HG03159 (cell line): ENCODE results near the gene TMEM26.
A peak's percentile ranks its signal among the peaks of the same experiment; 100 is the strongest.
"Not testable (repeated sequence)": the region's sequence is repeated elsewhere in the genome, so short reads cannot be mapped to it uniquely, and the experiment has no call there.

Experiments used
- ATAC-seq: cut with Tn5 transposase; IDR thresholded peaks from one replicate; pipeline ENCODE4 v1.9.1; 2021; ENCODE audit warnings: mild to moderate bottlenecking, moderate library complexity; ENCODE audit not compliant: unreplicated experiment

Gene TMEM26

DNA sequence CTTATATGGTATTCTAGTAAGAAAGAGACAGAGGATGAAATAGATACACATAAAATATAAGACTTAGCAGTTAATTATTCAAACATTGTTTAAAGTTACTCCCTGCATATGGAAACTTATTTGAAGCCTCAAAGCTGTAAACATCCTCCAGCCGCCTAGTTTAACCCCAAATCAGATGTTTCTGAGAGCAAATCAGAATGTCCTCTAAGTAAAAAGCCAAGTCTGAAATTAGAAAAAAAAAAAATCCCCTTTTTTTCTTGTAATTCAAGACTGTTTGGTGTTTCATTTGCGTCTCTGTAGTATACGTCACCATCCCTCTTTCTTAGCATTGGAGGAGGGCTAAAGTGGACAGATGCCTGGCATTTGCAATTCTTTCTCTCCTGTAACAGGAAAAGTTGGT is 46.4 kb downstream of the TMEM26 start:
- no peak for ATAC-seq

DNA sequence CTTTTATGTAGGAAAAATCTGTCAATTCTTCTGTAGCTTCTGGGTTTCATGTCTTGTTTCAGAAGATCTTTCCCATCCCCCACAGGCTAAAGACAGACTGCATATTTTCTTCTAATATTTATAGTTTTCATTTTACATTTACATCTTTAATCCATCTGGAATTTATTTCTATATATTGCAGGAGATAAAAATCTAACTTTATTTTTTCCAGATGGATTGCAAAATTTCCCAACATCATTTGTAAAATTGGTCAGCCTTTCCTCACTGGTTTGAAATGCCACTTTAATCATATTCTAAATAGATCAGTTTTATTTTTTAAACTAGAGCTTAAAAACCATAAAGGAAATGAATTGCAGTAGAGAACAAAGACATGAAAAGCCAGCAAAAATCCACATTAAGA is 46.9 kb downstream of the TMEM26 start:
- no peak for ATAC-seq

DNA sequence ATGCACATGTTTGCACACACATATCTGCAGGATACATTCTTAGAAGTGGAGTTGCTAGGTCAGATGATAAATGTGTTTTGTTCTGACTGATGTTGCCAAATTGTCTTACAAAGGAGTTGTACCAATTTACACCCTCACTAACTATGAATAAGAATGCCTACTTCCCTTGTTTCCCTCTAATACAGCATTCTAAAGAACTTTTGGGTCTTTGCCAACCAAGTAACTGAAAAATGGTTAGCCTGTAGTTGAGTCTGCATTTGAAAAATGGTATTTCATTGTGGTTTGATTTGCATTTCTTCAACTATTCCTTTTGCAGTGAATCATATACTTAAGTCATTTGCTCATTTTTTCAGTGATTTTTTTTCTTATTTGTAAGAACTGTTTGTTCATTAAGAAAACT is 48.4 kb downstream of the TMEM26 start:
- no peak for ATAC-seq

- no peak for ATAC-seq
Measured at GRCh38 chr10:61400524-61400923, 52.7 kb downstream of the TMEM26 start.

GRCh38 chr10:61399406-61399805 is 53.8 kb downstream of the TMEM26 start:
- ATAC-seq: no peak

GRCh38 chr10:61398366-61399129 is 54.6 kb downstream of the TMEM26 start:
- ATAC-seq: no peak

- peak; percentile 65 for ATAC-seq
Measured at GRCh38 chr10:61397175-61397986, 55.8 kb downstream of the TMEM26 start.

GRCh38 chr10:61391281-61391680 is 61.9 kb downstream of the TMEM26 start:
- ATAC-seq: peak; percentile 43

DNA sequence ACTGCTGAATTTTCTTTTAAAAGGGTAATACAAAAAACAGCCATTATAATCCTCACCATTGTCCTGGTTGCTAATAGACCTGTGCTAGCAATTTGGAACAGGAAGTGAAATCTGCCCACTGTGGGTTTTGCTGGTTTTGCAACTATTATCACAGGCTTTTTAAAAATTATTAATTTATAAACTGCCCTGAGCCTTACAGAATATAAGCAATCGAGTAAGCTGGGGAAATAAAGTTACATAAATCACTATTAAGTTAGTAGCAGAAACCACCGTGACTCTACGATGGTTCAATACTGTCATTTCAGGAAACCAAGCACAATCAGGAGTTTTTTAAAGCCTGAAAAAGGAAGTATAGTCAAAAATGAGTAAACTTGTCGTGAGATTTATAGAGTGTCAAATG is 62.3 kb downstream of the TMEM26 start:
- ATAC-seq: peak; percentile 89

DNA sequence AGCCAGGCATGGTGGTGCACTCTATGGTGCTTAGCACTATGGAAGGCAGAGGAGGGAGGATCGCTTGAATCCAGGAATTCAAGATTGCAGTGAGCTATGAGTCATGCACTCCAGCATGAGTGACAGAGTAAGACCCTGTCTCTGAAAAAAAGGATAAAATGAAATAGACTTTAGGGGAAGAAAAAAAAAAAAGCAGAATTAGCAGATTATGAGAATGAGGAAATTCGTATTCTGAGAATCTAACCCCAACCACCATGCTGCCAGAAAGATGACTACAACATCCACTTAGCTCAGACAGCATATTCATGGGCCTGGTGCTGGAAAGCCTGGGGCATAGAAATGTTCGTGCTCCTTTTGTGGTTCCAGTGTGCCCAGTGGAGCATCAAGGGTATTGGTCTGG is 63.3 kb downstream of the TMEM26 start:
- no peak for ATAC-seq

DNA sequence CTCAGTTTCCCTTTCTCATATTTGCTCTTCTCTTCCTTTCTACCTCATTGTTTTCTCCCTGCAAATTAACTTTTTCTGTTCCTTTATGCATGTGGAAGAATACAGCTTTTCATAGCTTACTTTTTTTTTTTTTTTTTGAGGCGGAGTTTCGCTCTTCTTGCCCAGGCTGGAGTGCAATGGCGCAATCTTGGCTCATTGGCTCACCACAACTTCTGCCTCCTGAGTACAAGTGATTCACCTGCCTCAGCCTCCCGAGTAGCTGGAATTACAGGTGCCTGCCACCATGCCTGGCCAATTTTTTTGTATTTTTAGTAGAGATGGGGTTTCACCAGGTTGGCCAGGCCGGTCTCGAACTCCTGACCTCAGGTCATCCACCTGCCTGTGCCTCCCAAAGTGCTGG is 64.2 kb downstream of the TMEM26 start:
- ATAC-seq: not testable (repeated sequence)

DNA sequence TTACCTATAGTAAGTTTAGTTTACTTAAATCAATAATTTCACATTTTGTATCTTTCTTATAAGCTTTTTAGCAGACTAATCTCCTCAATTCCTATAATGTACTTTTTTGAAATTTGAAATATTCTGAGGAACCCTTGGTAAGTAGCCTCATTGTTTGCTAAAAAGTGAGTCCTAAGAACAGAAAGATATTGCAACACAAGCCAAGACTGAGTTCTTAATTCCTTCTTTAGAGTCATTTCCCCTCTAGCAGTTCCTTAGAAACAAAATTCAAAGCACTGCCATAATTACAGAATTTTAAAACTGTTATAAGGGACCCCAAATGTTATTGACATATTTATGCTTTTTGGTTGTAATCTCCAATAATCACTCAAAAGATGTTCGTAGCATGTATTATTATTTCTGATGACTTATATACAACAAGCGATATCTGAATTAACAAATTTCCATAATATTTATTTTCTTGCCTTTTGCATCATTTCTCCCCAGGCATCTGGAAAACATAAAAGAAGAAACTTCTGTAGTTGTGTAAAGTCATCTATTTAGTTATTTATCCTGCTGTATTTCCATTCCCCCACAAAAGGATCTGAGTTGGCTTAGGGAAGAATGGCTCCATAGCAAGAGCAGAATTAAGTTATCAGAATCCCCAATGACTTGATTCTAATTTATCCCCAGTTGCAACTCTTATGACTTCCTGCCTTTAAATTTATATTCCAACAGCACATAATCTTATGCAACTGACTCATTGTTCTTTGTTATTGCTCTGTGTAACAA is 67.8 kb downstream of the TMEM26 start:
- ATAC-seq: no peak

DNA sequence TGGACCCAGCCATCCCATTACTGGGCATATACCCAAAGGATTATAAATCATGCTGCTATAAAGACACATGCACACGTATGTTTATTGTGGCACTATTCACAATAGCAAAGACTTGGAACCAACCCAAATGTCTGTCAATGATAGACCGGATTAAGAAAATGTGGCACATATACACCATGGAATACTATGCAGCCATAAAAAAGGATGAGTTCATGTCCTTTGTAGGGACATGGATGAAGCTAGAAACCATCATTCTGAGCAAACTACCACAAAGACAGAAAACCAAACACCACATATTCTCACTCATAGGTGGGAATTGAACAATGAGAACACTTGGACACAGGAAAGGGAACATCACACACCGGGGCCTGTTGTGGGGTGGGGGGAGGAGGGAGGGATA is 72.0 kb downstream of the TMEM26 start:
- not testable (repeated sequence) for ATAC-seq

GRCh38 chr10:61378865-61379264 is 74.3 kb downstream of the TMEM26 start:
- ATAC-seq: no peak

DNA sequence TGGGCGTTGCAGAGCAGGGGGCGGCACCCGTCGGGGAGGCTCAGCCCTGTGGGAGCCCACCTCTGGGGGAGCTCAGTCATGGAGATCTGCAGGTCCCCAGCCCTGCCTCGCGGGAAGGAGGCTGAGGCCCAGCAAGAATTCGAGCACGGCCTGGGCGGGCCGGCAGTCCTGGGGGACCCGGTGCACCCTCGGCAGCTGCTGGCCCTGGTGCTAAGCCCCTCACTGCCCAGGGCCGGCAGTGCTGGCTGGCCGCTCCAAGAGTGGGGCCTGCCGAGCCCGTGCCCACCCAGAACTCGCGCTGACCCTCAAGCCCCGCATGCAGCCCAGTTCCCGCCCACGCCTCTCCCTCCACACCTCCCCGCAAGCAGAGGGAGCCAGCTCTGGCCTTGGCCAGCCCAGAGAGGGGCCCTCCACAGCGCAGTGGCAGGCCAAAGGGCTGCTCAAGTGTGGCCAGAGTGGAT is 76.2 kb downstream of the TMEM26 start:
- no peak for ATAC-seq

- ATAC-seq: no peak
Measured at GRCh38 chr10:61376377-61376776, 76.8 kb downstream of the TMEM26 start.

DNA sequence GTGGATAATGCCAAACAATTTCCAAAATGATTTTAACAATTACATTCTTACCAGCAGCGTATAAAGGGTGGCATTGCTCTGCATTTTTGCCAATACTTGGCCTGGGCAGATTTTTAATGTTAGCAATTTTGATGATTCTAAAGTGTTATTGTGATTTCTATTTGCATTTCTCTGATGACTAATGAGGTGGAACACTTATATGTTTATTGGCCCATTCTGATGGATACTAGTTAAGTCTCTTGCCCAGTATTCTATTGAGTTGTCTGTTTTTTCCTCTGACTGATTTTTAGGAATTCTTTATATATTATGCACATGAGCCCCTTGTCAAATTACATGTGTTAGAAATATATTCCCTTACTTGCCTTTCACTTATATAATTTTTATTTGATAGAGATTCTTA is 86.8 kb downstream of the TMEM26 start:
- no peak for ATAC-seq

GRCh38 chr10:61364619-61365018 is 88.6 kb downstream of the TMEM26 start:
- no peak for ATAC-seq

- no peak for ATAC-seq
Measured at GRCh38 chr10:61363006-61363405, 90.2 kb downstream of the TMEM26 start.

- no peak for ATAC-seq
Measured at GRCh38 chr10:61359452-61359851, 93.7 kb downstream of the TMEM26 start.

GRCh38 chr10:61357687-61358086 is 95.5 kb downstream of the TMEM26 start:
- ATAC-seq: no peak
